Endodermal cell (in vitro differentiated cells): Measurements from ENCODE around the gene DPP3. TPM values are rescaled to one million over a fixed set of nuclear protein-coding genes. Genes with fewer than 3 reads are reported as not detected.
"Not testable (repeated sequence)": the region's sequence is repeated elsewhere in the genome, so short reads cannot be mapped to it uniquely, and the experiment has no call there.

Source experiments
- DNase-seq: peaks from one replicate; pipeline ENCODE4 v3.0.0-alpha.2; 2017
- H3K27ac ChIP-seq: 2 replicates; pipeline ENCODE4 v1.5.1; 2013; ENCODE audit warnings: mild to moderate bottlenecking, low read depth, low read length, moderate library complexity
- H3K27me3 ChIP-seq: 2 replicates; pipeline ENCODE4 v1.6.1; 2013; ENCODE audit warnings: mild to moderate bottlenecking, low read length, moderate library complexity; ENCODE audit not compliant: insufficient read depth, control insufficient read depth, poor library complexity, severe bottlenecking
- H3K36me3 ChIP-seq: 2 replicates; pipeline ENCODE4 v1.7.0; 2013; ENCODE audit warnings: mild to moderate bottlenecking, low read length, moderate library complexity; ENCODE audit not compliant: control insufficient read depth, insufficient read depth
- H3K4me1 ChIP-seq: one replicate; pipeline ENCODE4 v1.7.0; 2013; ENCODE audit warnings: low read length; ENCODE audit not compliant: control insufficient read depth, insufficient read depth
- H3K4me3 ChIP-seq: 2 replicates; pipeline ENCODE4 v1.5.1; 2013; ENCODE audit warnings: mild to moderate bottlenecking, low read length, moderate library complexity
- H3K9ac ChIP-seq: 2 replicates; pipeline ENCODE4 v1.6.1; 2013; ENCODE audit warnings: mild to moderate bottlenecking, low read length, moderate library complexity; ENCODE audit not compliant: poor library complexity, severe bottlenecking; ENCODE audit errors: extremely low read depth
- H3K9me3 ChIP-seq: 2 replicates; pipeline ENCODE4 v1.6.1; 2013; ENCODE audit warnings: mild to moderate bottlenecking, low read length, moderate library complexity; ENCODE audit not compliant: control insufficient read depth
- H3K27ac Mint-ChIP-seq: 2 replicates; pipeline ENCODE4 v1.8.0; 2020; ENCODE audit warnings: mixed read lengths
- H3K27me3 Mint-ChIP-seq: 2 replicates; pipeline ENCODE4 v1.8.0; 2021; ENCODE audit warnings: mild to moderate bottlenecking, mixed read lengths; ENCODE audit not compliant: insufficient read depth
- H3K36me3 Mint-ChIP-seq: 2 replicates; pipeline ENCODE4 v1.8.0; 2020; ENCODE audit warnings: low read depth, mixed read lengths
- H3K4me1 Mint-ChIP-seq: 2 replicates; pipeline ENCODE4 v1.8.0; 2020; ENCODE audit warnings: mixed read lengths
- H3K4me3 Mint-ChIP-seq: 2 replicates; pipeline ENCODE4 v1.8.0; 2020; ENCODE audit warnings: mild to moderate bottlenecking, moderate library complexity, mixed read lengths
- H3K9me3 Mint-ChIP-seq: 2 replicates; pipeline ENCODE4 v1.8.0; 2020; ENCODE audit warnings: mild to moderate bottlenecking, mixed read lengths
- WGBS, 2 experiments: methylation state at CpG; one replicate each; pipeline versions ENCODE4 v1.1.5 to v1.1.7; 2013; ENCODE audit warnings: missing lambda C conversion rate in 2 of 2, mixed read lengths in 1 of 2; ENCODE audit not compliant: insufficient coverage in 1 of 2, insufficient read length in 1 of 2; 5-methylcytosine and 5-hydroxymethylcytosine counted together
- total RNA-seq, 2 donors: library from RNA; stranded (reverse); fragmentation: NEBNext Ultra II Directional in 1 of 2; extraction: Animal tissue kit (Norgen Biotek cat#: 25700) in 1 of 2; gene quantifications; 2 replicates in 1 of 2; 3 replicates in 1 of 2; pipeline ENCODE4 v1.2.1, GENCODE V29; 2021
- TF ChIP-seq, protein P1 (sequence below): fragments of 200-600 bp; sonication (generic); conservative IDR thresholded peaks from 2 replicates; pipeline ENCODE4 v1.5.0; 2021; ENCODE audit warnings: antibody characterized with exemption, mild to moderate bottlenecking

Gene DPP3
- total RNA-seq, 2 donors from 2014 or later, result 84.8 to 86.3 TPM

DNA sequence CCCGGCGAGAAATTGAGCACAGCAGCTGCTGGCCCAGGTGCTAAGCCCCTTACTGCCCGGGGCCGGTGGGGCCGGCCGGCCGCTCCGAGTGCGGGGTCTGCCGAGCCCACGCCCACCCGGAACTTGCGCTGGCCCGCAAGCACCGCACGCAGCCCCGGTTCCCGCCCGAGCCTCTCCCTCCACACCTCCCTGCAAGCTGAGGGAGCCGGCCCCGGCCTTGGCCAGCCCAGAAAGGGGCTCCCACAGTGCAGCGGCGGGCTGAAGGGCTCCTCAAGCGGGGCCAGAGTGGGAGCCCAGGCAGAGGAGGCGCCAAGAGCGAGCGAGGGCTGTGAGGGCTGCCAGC is 39.3 kb upstream of the DPP3 start:
- peaks cover 18% of the 10 kb centered on the region for H3K9me3 ChIP-seq

DNA sequence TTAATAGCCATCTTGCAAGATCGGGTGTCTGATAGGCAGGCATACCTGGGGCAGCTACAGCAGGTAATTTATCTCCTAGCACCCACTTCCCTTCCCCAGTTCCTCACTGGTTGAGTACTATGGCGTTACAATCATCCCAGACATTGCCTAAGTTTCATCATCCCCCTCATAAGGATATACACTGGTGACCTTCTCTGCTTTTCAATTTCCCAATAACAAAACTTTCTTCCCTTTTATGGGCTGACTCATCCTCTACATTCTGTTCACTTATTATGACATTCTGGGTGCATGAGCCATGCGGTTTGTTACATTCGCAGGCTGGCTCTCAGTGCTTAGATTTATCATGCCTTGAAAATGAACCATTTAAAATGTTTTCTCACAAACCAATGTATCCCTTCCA is 36.6 kb upstream of the DPP3 start:
- Mint-ChIP-seq H3K9me3 (peaks cover 42% of the 10 kb centered on the region), H3K27ac (no peak overlapping the region), H3K4me3 (no peak overlapping the region)

More for the DNA sequence above, 39.3 kb upstream of the DPP3 start:
- peaks cover 13% of the 10 kb centered on the region for H3K36me3 ChIP-seq
- H3K27me3 Mint-ChIP-seq, H3K27ac Mint-ChIP-seq, H3K27me3 ChIP-seq, H3K4me3 ChIP-seq, DNase-seq, H3K4me3 Mint-ChIP-seq, H3K9ac ChIP-seq, H3K4me1 Mint-ChIP-seq, H3K27ac ChIP-seq, H3K4me1 ChIP-seq: not testable (repeated sequence)
- WGBS, 2 experiments, result 95 to 98% methylated on average over 6 to 26 of the region's 27 CpGs
- peaks cover 38% of the 10 kb centered on the region for H3K9me3 Mint-ChIP-seq
- H3K36me3 Mint-ChIP-seq, result peaks cover 11% of the 10 kb centered on the region

DNA sequence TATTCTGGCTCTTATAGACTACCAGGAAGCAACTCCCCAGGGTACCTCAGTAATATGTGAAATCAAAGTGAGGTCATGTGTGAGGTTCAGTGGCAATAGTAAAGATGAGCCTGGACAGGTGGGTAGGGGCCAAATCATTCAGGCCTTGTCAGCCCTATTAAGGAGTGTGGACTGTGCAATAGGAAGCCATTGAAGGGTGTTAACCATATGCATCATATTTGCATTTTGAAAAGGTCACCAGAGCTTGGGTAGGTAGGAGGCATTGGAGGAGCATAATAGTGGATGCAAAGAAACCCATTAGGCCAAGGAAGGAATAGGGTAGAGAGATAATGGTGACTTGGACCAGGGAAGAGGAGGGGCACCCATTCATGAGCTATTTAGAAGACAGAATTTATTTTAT is 33.2 kb upstream of the DPP3 start:
- TF ChIP-seq, protein P1, sequence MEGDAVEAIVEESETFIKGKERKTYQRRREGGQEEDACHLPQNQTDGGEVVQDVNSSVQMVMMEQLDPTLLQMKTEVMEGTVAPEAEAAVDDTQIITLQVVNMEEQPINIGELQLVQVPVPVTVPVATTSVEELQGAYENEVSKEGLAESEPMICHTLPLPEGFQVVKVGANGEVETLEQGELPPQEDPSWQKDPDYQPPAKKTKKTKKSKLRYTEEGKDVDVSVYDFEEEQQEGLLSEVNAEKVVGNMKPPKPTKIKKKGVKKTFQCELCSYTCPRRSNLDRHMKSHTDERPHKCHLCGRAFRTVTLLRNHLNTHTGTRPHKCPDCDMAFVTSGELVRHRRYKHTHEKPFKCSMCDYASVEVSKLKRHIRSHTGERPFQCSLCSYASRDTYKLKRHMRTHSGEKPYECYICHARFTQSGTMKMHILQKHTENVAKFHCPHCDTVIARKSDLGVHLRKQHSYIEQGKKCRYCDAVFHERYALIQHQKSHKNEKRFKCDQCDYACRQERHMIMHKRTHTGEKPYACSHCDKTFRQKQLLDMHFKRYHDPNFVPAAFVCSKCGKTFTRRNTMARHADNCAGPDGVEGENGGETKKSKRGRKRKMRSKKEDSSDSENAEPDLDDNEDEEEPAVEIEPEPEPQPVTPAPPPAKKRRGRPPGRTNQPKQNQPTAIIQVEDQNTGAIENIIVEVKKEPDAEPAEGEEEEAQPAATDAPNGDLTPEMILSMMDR, result no peak
- Mint-ChIP-seq H3K4me1 (no peaks in the 10 kb centered on the region), H3K36me3 (no peaks in the 10 kb centered on the region), H3K4me3 (no peak overlapping the region), H3K27ac (no peak overlapping the region), H3K27me3 (peaks cover 13% of the 10 kb centered on the region), H3K9me3 (peaks cover 36% of the 10 kb centered on the region)
- H3K27ac ChIP-seq, result no peak overlapping the region
- DNase-seq, result no peak
- no peak overlapping the region for H3K9ac ChIP-seq
- H3K9me3 ChIP-seq, result peaks cover 18% of the 10 kb centered on the region
- no peaks in the 10 kb centered on the region for H3K4me1 ChIP-seq
- H3K27me3 ChIP-seq, result no peaks in the 10 kb centered on the region
- no peak overlapping the region for H3K4me3 ChIP-seq
- no peaks in the 10 kb centered on the region for H3K36me3 ChIP-seq

More for the DNA sequence above, 36.6 kb upstream of the DPP3 start:
- H3K27me3 ChIP-seq, result no peaks in the 10 kb centered on the region
- Mint-ChIP-seq H3K36me3 (no peaks in the 10 kb centered on the region), H3K27me3 (peaks cover 3% of the 10 kb centered on the region), H3K4me1 (peaks cover 1% of the 10 kb centered on the region)
- TF ChIP-seq, protein P1, result no peak
- no peaks in the 10 kb centered on the region for H3K36me3 ChIP-seq
- H3K4me3 ChIP-seq, result no peak overlapping the region
- no peaks in the 10 kb centered on the region for H3K4me1 ChIP-seq
- H3K9ac ChIP-seq, result no peak overlapping the region
- peaks cover 18% of the 10 kb centered on the region for H3K9me3 ChIP-seq
- no peak for DNase-seq
- H3K27ac ChIP-seq, result no peak overlapping the region
- WGBS, 2 experiments, result 92 to 96% methylated on average over 4 of the region's 4 CpGs

DNA sequence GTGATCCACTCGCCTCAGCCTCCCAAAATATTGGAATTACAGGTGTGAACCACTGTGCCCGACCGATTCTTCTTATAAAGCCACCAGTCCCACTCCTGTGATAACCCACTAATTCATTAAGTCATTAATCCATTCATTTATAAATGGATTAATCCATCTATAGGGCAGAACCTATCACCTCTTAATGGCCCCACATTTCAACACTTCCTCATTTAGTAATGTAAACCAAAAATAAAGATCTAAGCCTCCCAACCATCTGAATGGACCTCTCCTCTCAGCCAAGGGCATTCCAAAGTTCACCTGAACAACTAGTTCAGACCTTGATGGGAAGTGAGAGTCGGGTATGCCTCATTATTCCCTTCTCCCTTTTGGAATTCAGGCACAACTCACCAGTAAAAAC is 31.7 kb upstream of the DPP3 start:
- Mint-ChIP-seq H3K27ac (no peak overlapping the region), H3K27me3 (peaks cover 16% of the 10 kb centered on the region), H3K9me3 (peaks cover 22% of the 10 kb centered on the region), H3K4me3 (no peak overlapping the region), H3K36me3 (no peaks in the 10 kb centered on the region), H3K4me1 (no peaks in the 10 kb centered on the region)
- Histone ChIP-seq H3K9ac (no peak overlapping the region), H3K9me3 (peaks cover 12% of the 10 kb centered on the region), H3K27ac (no peak overlapping the region), H3K36me3 (no peaks in the 10 kb centered on the region), H3K4me3 (no peak overlapping the region), H3K27me3 (no peaks in the 10 kb centered on the region), H3K4me1 (no peaks in the 10 kb centered on the region)
- TF ChIP-seq, protein P1, result no peak
- WGBS, 2 experiments, result 90 to 93% methylated on average over 4 of the region's 4 CpGs
- no peak for DNase-seq
